GM21367 (cell line): ENCODE results near the gene HHIP.
"Not testable (repeated sequence)": the region's sequence is repeated elsewhere in the genome, so short reads cannot be mapped to it uniquely, and the experiment has no call there.

Experiments
- ATAC-seq: cut with Tn5 transposase; IDR thresholded peaks from one replicate; pipeline ENCODE4 v1.9.1; 2021; ENCODE audit not compliant: unreplicated experiment

The HHIP gene

GRCh38 chr4:144748814-144749555 lies 103.0 kb downstream of the HHIP start:
- ATAC-seq: no peak

- no peak for ATAC-seq
Observed at GRCh38 chr4:144750348-144750747, 104.4 kb downstream of the HHIP start.

GRCh38 chr4:144754562-144755410 lies 108.8 kb downstream of the HHIP start:
- no peak for ATAC-seq

- no peak for ATAC-seq
Observed at GRCh38 chr4:144757969-144758368, 112.0 kb downstream of the HHIP start.

GRCh38 chr4:144768809-144769208 lies 122.9 kb downstream of the HHIP start:
- ATAC-seq: not testable (repeated sequence)

GRCh38 chr4:144778364-144778763 lies 132.4 kb downstream of the HHIP start:
- ATAC-seq: no peak

GRCh38 chr4:144782345-144782744 lies 136.4 kb downstream of the HHIP start:
- no peak for ATAC-seq

- no peak for ATAC-seq
Observed at GRCh38 chr4:144785961-144786360, 140.0 kb downstream of the HHIP start.

GRCh38 chr4:144787365-144788258 lies 141.7 kb downstream of the HHIP start:
- peak; percentile 66 for ATAC-seq

- ATAC-seq: no peak
Observed at GRCh38 chr4:144788469-144788868, 142.5 kb downstream of the HHIP start.

GRCh38 chr4:144791933-144792332 lies 146.0 kb downstream of the HHIP start:
- not testable (repeated sequence) for ATAC-seq
